ENCODE data around the gene PDIA4.

Gene PDIA4

GRCh38 chr7:149028346-149029109 lies at the start of gene PDIA4:
Gene PDIA4 (minus strand): TSS chr7:149028505. CDS start chr7:149028408, 97 bp downstream.
- Histone ChIP-seq H3K4me3 (ENCODE audit: low read depth, low read length) (peak within 1 kb of the TSS; percentile 71), H3K36me3 (ENCODE audit: control insufficient read depth, insufficient read depth, low read length) (0 out of 2 replicates have a peak, but pooled peaks cover 10% of the 10 kb centered on the region), H3K27me3 (ENCODE audit: control insufficient read depth, insufficient read depth, low read length) (no peaks in the 10 kb centered on the region), H3K9me3 (ENCODE audit: control insufficient read depth, insufficient read depth, low read depth, low read length) (no peaks in the 10 kb centered on the region), H3K4me1 (ENCODE audit: control insufficient read depth, insufficient read depth, low read length) (peaks cover 27% of the 10 kb centered on the region), H3K9ac (ENCODE audit: low read length) (peak within 1 kb of the TSS; percentile 97), H3K27ac (ENCODE audit: low read depth, low read length) (peak within 1 kb of the TSS; percentile 92)

- Histone ChIP-seq H3K4me1 (ENCODE audit: control insufficient read depth, insufficient read depth, low read length) (no peaks in the 10 kb centered on the region), H3K9ac (ENCODE audit: low read length) (no peak overlapping the region), H3K27ac (ENCODE audit: low read depth, low read length) (no peak overlapping the region), H3K36me3 (ENCODE audit: control insufficient read depth, insufficient read depth, low read length) (peaks cover 31% of the 10 kb centered on the region), H3K4me3 (ENCODE audit: low read depth, low read length) (no peak overlapping the region), H3K27me3 (ENCODE audit: control insufficient read depth, insufficient read depth, low read length) (no peaks in the 10 kb centered on the region), H3K9me3 (ENCODE audit: control insufficient read depth, insufficient read depth, low read depth, low read length) (no peaks in the 10 kb centered on the region)
Observed at GRCh38 chr7:149077594-149077993, 49.3 kb upstream of the PDIA4 start.

GRCh38 chr7:149075286-149075685 lies 47.0 kb upstream of the PDIA4 start:
- no peak overlapping the region for H3K4me3 ChIP-seq (ENCODE audit: low read depth, low read length)
- no peak overlapping the region for H3K27ac ChIP-seq (ENCODE audit: low read depth, low read length)
- H3K9me3 ChIP-seq (ENCODE audit: control insufficient read depth, insufficient read depth, low read depth, low read length): no peaks in the 10 kb centered on the region
- H3K36me3 ChIP-seq (ENCODE audit: control insufficient read depth, insufficient read depth, low read length): peaks cover 48% of the 10 kb centered on the region
- H3K27me3 ChIP-seq (ENCODE audit: control insufficient read depth, insufficient read depth, low read length): no peaks in the 10 kb centered on the region
- no peak overlapping the region for H3K9ac ChIP-seq (ENCODE audit: low read length)
- H3K4me1 ChIP-seq (ENCODE audit: control insufficient read depth, insufficient read depth, low read length): peaks cover 8% of the 10 kb centered on the region; the same call in 1 of the 2 replicates

- H3K36me3 ChIP-seq (ENCODE audit: control insufficient read depth, insufficient read depth, low read length): peaks cover 52% of the 10 kb centered on the region
- H3K27ac ChIP-seq (ENCODE audit: low read depth, low read length): no peak overlapping the region
- no peak overlapping the region for H3K4me3 ChIP-seq (ENCODE audit: low read depth, low read length)
- H3K4me1 ChIP-seq (ENCODE audit: control insufficient read depth, insufficient read depth, low read length): peaks cover 8% of the 10 kb centered on the region; the same call in 1 of the 2 replicates
- no peaks in the 10 kb centered on the region for H3K27me3 ChIP-seq (ENCODE audit: control insufficient read depth, insufficient read depth, low read length)
- H3K9ac ChIP-seq (ENCODE audit: low read length): no peak overlapping the region
- H3K9me3 ChIP-seq (ENCODE audit: control insufficient read depth, insufficient read depth, low read depth, low read length): no peaks in the 10 kb centered on the region
Observed at GRCh38 chr7:149074116-149074885, 46.0 kb upstream of the PDIA4 start.

GRCh38 chr7:149072438-149072775 lies 44.1 kb upstream of the PDIA4 start:
- Histone ChIP-seq H3K4me1 (ENCODE audit: control insufficient read depth, insufficient read depth, low read length) (peaks cover 8% of the 10 kb centered on the region; the same call in 1 of the 2 replicates), H3K9ac (ENCODE audit: low read length) (no peak overlapping the region), H3K36me3 (ENCODE audit: control insufficient read depth, insufficient read depth, low read length) (peaks cover 58% of the 10 kb centered on the region), H3K27ac (ENCODE audit: low read depth, low read length) (peak overlapping the region; percentile 61), H3K4me3 (ENCODE audit: low read depth, low read length) (no peak overlapping the region), H3K9me3 (ENCODE audit: control insufficient read depth, insufficient read depth, low read depth, low read length) (no peaks in the 10 kb centered on the region), H3K27me3 (ENCODE audit: control insufficient read depth, insufficient read depth, low read length) (no peaks in the 10 kb centered on the region)

- Histone ChIP-seq H3K9ac (ENCODE audit: low read length) (peak overlapping the region; percentile 44), H3K27ac (ENCODE audit: low read depth, low read length) (peak overlapping the region; percentile 65), H3K4me3 (ENCODE audit: low read depth, low read length) (no peak overlapping the region), H3K36me3 (ENCODE audit: control insufficient read depth, insufficient read depth, low read length) (peaks cover 54% of the 10 kb centered on the region), H3K9me3 (ENCODE audit: control insufficient read depth, insufficient read depth, low read depth, low read length) (no peaks in the 10 kb centered on the region), H3K4me1 (ENCODE audit: control insufficient read depth, insufficient read depth, low read length) (peaks cover 8% of the 10 kb centered on the region; the same call in 1 of the 2 replicates), H3K27me3 (ENCODE audit: control insufficient read depth, insufficient read depth, low read length) (no peaks in the 10 kb centered on the region)
Observed at GRCh38 chr7:149071641-149072437, 43.5 kb upstream of the PDIA4 start.

- Histone ChIP-seq H3K27ac (ENCODE audit: low read depth, low read length) (peak overlapping the region; percentile 65; the same call in 1 of the 2 replicates), H3K36me3 (ENCODE audit: control insufficient read depth, insufficient read depth, low read length) (peaks cover 52% of the 10 kb centered on the region)
Observed at GRCh38 chr7:149071182-149071635, 42.9 kb upstream of the PDIA4 start.

GRCh38 chr7:149070372-149071125 lies 42.2 kb upstream of the PDIA4 start:
- Histone ChIP-seq H3K4me1 (ENCODE audit: control insufficient read depth, insufficient read depth, low read length) (peaks cover 8% of the 10 kb centered on the region; the same call in 1 of the 2 replicates), H3K9ac (ENCODE audit: low read length) (no peak overlapping the region), H3K4me3 (ENCODE audit: low read depth, low read length) (no peak overlapping the region), H3K27ac (ENCODE audit: low read depth, low read length) (no peak overlapping the region), H3K9me3 (ENCODE audit: control insufficient read depth, insufficient read depth, low read depth, low read length) (no peaks in the 10 kb centered on the region), H3K27me3 (ENCODE audit: control insufficient read depth, insufficient read depth, low read length) (no peaks in the 10 kb centered on the region), H3K36me3 (ENCODE audit: control insufficient read depth, insufficient read depth, low read length) (peaks cover 52% of the 10 kb centered on the region)

More at GRCh38 chr7:149071182-149071635, 42.9 kb upstream of the PDIA4 start:
- Histone ChIP-seq H3K4me1 (ENCODE audit: control insufficient read depth, insufficient read depth, low read length) (peaks cover 8% of the 10 kb centered on the region; the same call in 1 of the 2 replicates), H3K27me3 (ENCODE audit: control insufficient read depth, insufficient read depth, low read length) (no peaks in the 10 kb centered on the region), H3K9ac (ENCODE audit: low read length) (peak overlapping the region; percentile 44), H3K4me3 (ENCODE audit: low read depth, low read length) (no peak overlapping the region), H3K9me3 (ENCODE audit: control insufficient read depth, insufficient read depth, low read depth, low read length) (no peaks in the 10 kb centered on the region)

- H3K4me1 ChIP-seq (ENCODE audit: control insufficient read depth, insufficient read depth, low read length): peaks cover 8% of the 10 kb centered on the region; the same call in 1 of the 2 replicates
- no peak overlapping the region for H3K4me3 ChIP-seq (ENCODE audit: low read depth, low read length)
- peaks cover 40% of the 10 kb centered on the region for H3K36me3 ChIP-seq (ENCODE audit: control insufficient read depth, insufficient read depth, low read length)
- no peak overlapping the region for H3K27ac ChIP-seq (ENCODE audit: low read depth, low read length)
- no peaks in the 10 kb centered on the region for H3K9me3 ChIP-seq (ENCODE audit: control insufficient read depth, insufficient read depth, low read depth, low read length)
- H3K27me3 ChIP-seq (ENCODE audit: control insufficient read depth, insufficient read depth, low read length): no peaks in the 10 kb centered on the region
- no peak overlapping the region for H3K9ac ChIP-seq (ENCODE audit: low read length)
Observed at GRCh38 chr7:149067869-149068268, 39.6 kb upstream of the PDIA4 start.

- Histone ChIP-seq H3K9ac (ENCODE audit: low read length) (no peak overlapping the region), H3K36me3 (ENCODE audit: control insufficient read depth, insufficient read depth, low read length) (peaks cover 6% of the 10 kb centered on the region), H3K27ac (ENCODE audit: low read depth, low read length) (no peak overlapping the region), H3K27me3 (ENCODE audit: control insufficient read depth, insufficient read depth, low read length) (no peaks in the 10 kb centered on the region), H3K4me1 (ENCODE audit: control insufficient read depth, insufficient read depth, low read length) (no peaks in the 10 kb centered on the region), H3K9me3 (ENCODE audit: control insufficient read depth, insufficient read depth, low read depth, low read length) (no peaks in the 10 kb centered on the region), H3K4me3 (ENCODE audit: low read depth, low read length) (no peak overlapping the region)
Observed at GRCh38 chr7:149063476-149063875, 35.2 kb upstream of the PDIA4 start.
